ENCODE measurements around the gene GMPPB. TPM values are rescaled to one million over a fixed set of nuclear protein-coding genes. Genes with fewer than 3 reads are reported as not detected.

The GMPPB gene
- total and polyA plus RNA-seq, 4 donors: 10.8 to 81.2 (median 46.1) TPM

- ATAC-seq (ENCODE audit: insufficient read depth, low FRiP score) (no peak), DNase-seq (no peak)
- 64 to 72% methylated on average over 6 of the region's 6 CpGs for whole genome bisulfite sequencing, 2 donors
- Histone ChIP-seq H3K4me3 (no peak overlapping the region), H3K27me3 (ENCODE audit: control insufficient read depth in 3 of 3, insufficient read depth in 3 of 3, low read length in 2 of 3) (no peaks in the 10 kb centered on the region), H3K4me1 (ENCODE audit: control insufficient read depth in 5 of 5, insufficient read depth in 5 of 5, low read length in 5 of 5) (peaks cover 0 to 15% (median 0%) of the 10 kb centered on the region in 5 donors), H3K27ac (ENCODE audit: low read depth in 1 of 2, low read length in 1 of 2) (no peak overlapping the region), H3K9ac (ENCODE audit: insufficient read depth in 1 of 2, low read length in 2 of 2) (no peak overlapping the region), H3K9me3 (ENCODE audit: control insufficient read depth in 4 of 4, insufficient read depth in 3 of 4, low read length in 3 of 4) (no peaks in the 10 kb centered on the region), H3K36me3 (ENCODE audit: control insufficient read depth in 4 of 4, insufficient read depth in 4 of 4, low read length in 4 of 4) (peaks cover 0 to 3% (median 1%) of the 10 kb centered on the region in 4 donors)
- TF ChIP-seq CTCF (IDR thresholded peaks at IDR 0.05; ENCODE audit: control extremely low read depth, extremely low read depth): no peak
These were observed 52.8 kb downstream of the GMPPB start for GRCh38 chr3:49670940-49671290.

Small RNAs within 50 kb of the gene (small RNA-seq; reads per million reads assigned to genes)
- gene AMIGO3 (ENCODE audit: low replicate concordance): not detected
- not detected for gene COX6CP14 (ENCODE audit: low replicate concordance)

Other genes with a start within 250 kb of the GMPPB start
- gene BSN, start 169.5 kb downstream of the GMPPB start, total RNA-seq: under 1 TPM; 0.68 to 0.71 TPM
- under 1 TPM; 0.09 to 0.26 TPM for gene BSN, start 169.5 kb downstream of the GMPPB start, polyA plus RNA-seq
- gene APEH, start 49.6 kb downstream of the GMPPB start, total RNA-seq: 100 to 1,000 TPM in 1 of 2 donors, 10 to 100 TPM in 1; 58.4 to 119 TPM
- gene APEH, start 49.6 kb downstream of the GMPPB start, polyA plus RNA-seq: 10 to 100 TPM; 25.2 to 80.0 TPM
- gene MST1, start 34.5 kb downstream of the GMPPB start, total RNA-seq: 10 to 100 TPM; 13.3 to 21.1 TPM
- 10 to 100 TPM in 1 of 2 donors, 1 to 10 TPM in 1; 8.3 to 27.0 TPM for gene MST1, start 34.5 kb downstream of the GMPPB start, polyA plus RNA-seq
- gene RNF123, start 34.4 kb downstream of the GMPPB start, total RNA-seq: 10 to 100 TPM; 23.5 to 45.0 TPM
- 10 to 100 TPM; 22.2 to 22.6 TPM for gene RNF123, start 34.4 kb downstream of the GMPPB start, polyA plus RNA-seq
- under 1 TPM in 1 of 2 donors, not detected in 1; 0.25 TPM for gene AMIGO3, start 4.3 kb downstream of the GMPPB start, total RNA-seq
- under 1 TPM; 0.51 to 0.63 TPM for gene AMIGO3, start 4.3 kb downstream of the GMPPB start, polyA plus RNA-seq
- gene IP6K1, start 62.6 kb upstream of the GMPPB start, total RNA-seq: 10 to 100 TPM; 38.7 to 54.9 TPM
- 10 to 100 TPM; 16.1 to 26.3 TPM for gene IP6K1, start 62.6 kb upstream of the GMPPB start, polyA plus RNA-seq
- gene CDHR4, start 75.9 kb upstream of the GMPPB start, total RNA-seq: 10 to 100 TPM in 1 of 2 donors, 1 to 10 TPM in 1; 7.8 to 27.0 TPM
- gene CDHR4, start 75.9 kb upstream of the GMPPB start, polyA plus RNA-seq: 1 to 10 TPM; 6.3 to 9.8 TPM
- gene INKA1, start 79.3 kb upstream of the GMPPB start, total RNA-seq: 1 to 10 TPM; 6.1 to 7.1 TPM
- 10 to 100 TPM in 1 of 2 donors, 1 to 10 TPM in 1; 6.8 to 10.8 TPM for gene INKA1, start 79.3 kb upstream of the GMPPB start, polyA plus RNA-seq
- 100 to 1,000 TPM in 1 of 2 donors, 10 to 100 TPM in 1; 79.4 to 112 TPM for gene UBA7, start 90.0 kb upstream of the GMPPB start, total RNA-seq
- gene UBA7, start 90.0 kb upstream of the GMPPB start, polyA plus RNA-seq: 10 to 100 TPM; 53.0 to 72.4 TPM
- 1 to 10 TPM; 2.7 to 3.2 TPM for gene TRAIP, start 132.6 kb upstream of the GMPPB start, total RNA-seq
- gene TRAIP, start 132.6 kb upstream of the GMPPB start, polyA plus RNA-seq: 1 to 10 TPM; 1.8 to 2.1 TPM
- gene CAMKV, start 146.0 kb upstream of the GMPPB start, total RNA-seq: under 1 TPM in 1 of 2 donors, not detected in 1; 0.34 TPM
- not detected for gene CAMKV, start 146.0 kb upstream of the GMPPB start, polyA plus RNA-seq
- gene MST1R, start 179.9 kb upstream of the GMPPB start, total RNA-seq: 10 to 100 TPM in 1 of 2 donors, 1 to 10 TPM in 1; 5.6 to 54.8 TPM
- 10 to 100 TPM; 18.6 to 38.8 TPM for gene MST1R, start 179.9 kb upstream of the GMPPB start, polyA plus RNA-seq
- gene MON1A, start 205.9 kb upstream of the GMPPB start, total RNA-seq: 10 to 100 TPM in 1 of 2 donors, 1 to 10 TPM in 1; 7.0 to 12.3 TPM
- gene MON1A, start 205.9 kb upstream of the GMPPB start, polyA plus RNA-seq: 10 to 100 TPM in 1 of 2 donors, 1 to 10 TPM in 1; 8.5 to 10.3 TPM
- gene RBM6, start 216.2 kb upstream of the GMPPB start, total RNA-seq: 100 to 1,000 TPM in 1 of 2 donors, 10 to 100 TPM in 1; 70.4 to 126 TPM
- gene RBM6, start 216.2 kb upstream of the GMPPB start, polyA plus RNA-seq: 10 to 100 TPM; 42.1 to 88.9 TPM